Prostate gland (tissue), 2 donors: ENCODE results near the gene ENOSF1. TPM values are rescaled to one million over a fixed set of nuclear protein-coding genes. Genes with fewer than 3 reads are reported as not detected.
"Not testable (repeated sequence)": the region's sequence is repeated elsewhere in the genome, so short reads cannot be mapped to it uniquely, and the experiment has no call there.

ENCODE experiments used
- DNase-seq: peaks from one replicate; pipeline ENCODE4 v3.0.0-alpha.2; 2019; ENCODE audit warnings: low spot score
- H3K27ac ChIP-seq, 2 donors: fragments of 200-600 bp; sonication (generic); 2 replicates each; pipeline ENCODE4 v1.5.1; 2017 to 2019
- H3K27me3 ChIP-seq: fragments of 200-600 bp; sonication (generic); replicated peaks from 2 replicates; pipeline ENCODE4 v1.5.1; 2019; ENCODE audit not compliant: insufficient read depth
- H3K36me3 ChIP-seq, 2 donors: fragments of 200-600 bp; sonication (generic); 1 replicate in 1 of 2; 2 replicates in 1 of 2; pipeline versions ENCODE4 v1.5.1 to v1.8.1; 2017 to 2019
- H3K4me1 ChIP-seq: fragments of 200-600 bp; sonication (generic); replicated peaks from 2 replicates; pipeline ENCODE4 v1.5.1; 2019
- H3K4me3 ChIP-seq, 2 donors: fragments of 200-600 bp; sonication (generic); 2 replicates each; pipeline ENCODE4 v1.5.1; 2017 to 2019
- H3K9me3 ChIP-seq: fragments of 200-600 bp; sonication (generic); 2 replicates; pipeline ENCODE4 v1.5.1; 2017
- CTCF ChIP-seq, 4 experiments: fragments of 200-600 bp in 2 of 4; fragments of 450-650 bp in 2 of 4; sonication (generic) in 2 of 4; IDR thresholded peaks; 1 replicate in 3 of 4; 2 replicates in 1 of 4; pipeline ENCODE4 v1.5.1; 2016 to 2019; ENCODE audit warnings: antibody characterized with exemption in 4 of 4, mild to moderate bottlenecking in 2 of 4, moderate library complexity in 2 of 4
- POLR2A ChIP-seq: fragments of 450-650 bp; IDR thresholded peaks from one replicate; pipeline ENCODE4 v1.6.1; 2016; ENCODE audit warnings: antibody characterized with exemption, mild to moderate bottlenecking
- POLR2AphosphoS5 ChIP-seq: sonication (generic); formaldehyde crosslinking; IDR thresholded peaks from one replicate; pipeline ENCODE4 v1.6.1; 2017; ENCODE audit warnings: antibody characterized with exemption
- WGBS: methylation state at CpG from one replicate; pipeline ENCODE4 v1.1.5; 2018; 5-methylcytosine and 5-hydroxymethylcytosine counted together
- intact Hi-C: fragments of 100-400 bp; cut with DNase I; formaldehyde crosslinking; loops from one replicate; pipeline ENCODE4 v1.14.2; 2022
- total RNA-seq, 2 donors: library from RNA; depleted of rRNA; stranded (reverse); fragments of >200 nt; gene quantifications; one replicate each; pipeline ENCODE4 v1.1.0, GENCODE V29; 2016

The ENOSF1 gene
- total RNA-seq, result 100 to 1,000 TPM in 1 of 2 donors, 10 to 100 TPM in 1; 84.8 to 114 TPM

DNA sequence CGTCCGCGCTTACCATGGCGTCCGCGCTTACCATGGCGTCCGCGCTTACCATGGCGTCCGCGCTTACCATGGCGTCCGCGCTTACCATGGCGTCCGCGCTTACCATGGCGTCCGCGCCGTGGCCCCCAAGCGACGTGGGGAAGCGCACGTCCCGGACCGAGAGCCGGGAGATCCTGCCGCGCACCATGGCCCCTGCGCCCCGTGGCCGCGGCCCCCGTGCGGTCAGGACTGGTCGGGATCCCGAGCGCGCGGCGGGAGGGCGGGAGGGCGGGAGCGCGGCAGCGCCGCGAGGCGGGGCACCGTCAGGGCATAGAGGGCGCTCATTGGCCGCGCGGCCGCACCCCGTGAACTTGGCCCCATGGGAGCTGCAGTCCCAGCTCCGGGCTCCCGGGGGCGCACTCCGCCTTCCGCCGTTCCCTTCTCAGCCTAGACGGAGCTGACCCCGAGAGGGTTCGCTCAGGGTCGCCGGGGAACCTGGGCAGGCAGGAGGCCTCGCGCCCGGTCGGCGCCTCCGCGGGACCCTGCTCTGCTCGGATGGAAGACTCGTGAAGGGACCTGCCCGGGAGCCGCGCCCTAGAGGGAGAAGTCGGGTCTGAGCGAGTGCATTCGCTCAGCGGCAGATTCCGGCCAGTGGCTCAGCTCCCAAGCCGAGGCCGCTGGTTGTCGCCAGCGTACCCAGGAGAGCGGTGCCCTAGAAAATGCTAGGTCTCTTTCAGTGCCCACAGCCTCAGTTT lies at the start of gene ENOSF1:
ENOSF1 (minus strand) TSS at position 230 of the 734 bp plus-strand sequence; CDS start at position 187, 43 bp downstream.
- H3K4me1 ChIP-seq, result peaks cover 3% of the 10 kb centered on the region
- peak within 1 kb of the TSS; percentile 49 to 64 for H3K4me3 ChIP-seq
- no peaks in the 10 kb centered on the region for H3K9me3 ChIP-seq
- no peaks in the 10 kb centered on the region for H3K27me3 ChIP-seq
- peak within 1 kb of the TSS; percentile 71 to 83 for H3K27ac ChIP-seq
- intact Hi-C loops, result loop anchor here (5.0 kb wide), 1 partner anchor 55 kb away; the partner anchor contains the start of gene TYMS
- WGBS, result 7% methylated on average over 62 of the region's 91 CpGs
- peak; percentile 86 for DNase-seq
- no peaks in the 10 kb centered on the region for H3K36me3 ChIP-seq
- TF ChIP-seq POLR2AphosphoS5 (peak; percentile 33), POLR2A (peak; percentile 32), CTCF (IDR thresholded peaks at IDR 0.05) (peak; percentile 61 to 86 (median 78))

DNA sequence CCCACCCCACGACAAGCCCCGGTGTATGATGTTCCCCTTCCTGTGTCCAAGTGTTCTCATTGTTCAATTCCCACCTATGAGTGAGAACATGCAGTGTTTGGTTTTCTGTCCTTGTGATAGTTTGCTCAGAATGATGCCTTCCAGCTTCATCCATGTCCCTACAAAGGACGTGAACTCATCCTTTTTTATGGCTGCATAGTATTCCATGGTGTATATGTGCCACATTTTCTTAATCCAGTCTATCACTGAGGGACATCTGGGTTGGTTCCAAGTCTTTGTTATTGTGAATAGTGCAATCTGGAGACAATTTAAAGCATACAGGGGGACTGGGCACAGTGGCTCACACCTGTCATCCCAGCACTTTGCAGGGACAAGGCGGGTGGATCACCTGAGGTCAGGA lies 47.4 kb upstream of the ENOSF1 start:
- intact Hi-C loops, H3K4me3 ChIP-seq, H3K4me1 ChIP-seq, DNase-seq, H3K27me3 ChIP-seq, H3K36me3 ChIP-seq, H3K27ac ChIP-seq, H3K9me3 ChIP-seq: not testable (repeated sequence)
- 96% methylated on average over 4 of the region's 4 CpGs for WGBS

- TF ChIP-seq CTCF (IDR thresholded peaks at IDR 0.05), result no peak
- TF ChIP-seq POLR2A, result no peak
- no peak for TF ChIP-seq POLR2AphosphoS5
- intact Hi-C loops, result no loop called here
- no peak overlapping the region for H3K27ac ChIP-seq
- H3K9me3 ChIP-seq, result no peaks in the 10 kb centered on the region
- WGBS, result 76% methylated on average over 2 of the region's 2 CpGs
- no peaks in the 10 kb centered on the region for H3K4me1 ChIP-seq
- no peaks in the 10 kb centered on the region for H3K27me3 ChIP-seq
- no peak overlapping the region for H3K4me3 ChIP-seq
- DNase-seq, result no peak
- H3K36me3 ChIP-seq, result no peaks in the 10 kb centered on the region
These were observed 43.1 kb upstream of the ENOSF1 start for GRCh38 chr18:755506-755905.

GRCh38 chr18:754656-755055 lies 42.2 kb upstream of the ENOSF1 start:
- intact Hi-C loops, result no loop called here
- TF ChIP-seq POLR2A, result no peak

GRCh38 chr18:750456-750855 lies 38.0 kb upstream of the ENOSF1 start:
- no peaks in the 10 kb centered on the region for H3K4me1 ChIP-seq
- no peaks in the 10 kb centered on the region for H3K36me3 ChIP-seq
- no peaks in the 10 kb centered on the region for H3K9me3 ChIP-seq
- no peak overlapping the region for H3K4me3 ChIP-seq
- DNase-seq, result no peak
- TF ChIP-seq CTCF (IDR thresholded peaks at IDR 0.05) (no peak), POLR2A (no peak), POLR2AphosphoS5 (no peak)
- no peaks in the 10 kb centered on the region for H3K27me3 ChIP-seq
- no peak overlapping the region for H3K27ac ChIP-seq
- intact Hi-C loops, result no loop called here
- 97% methylated on average over 1 of the region's 1 CpG for WGBS

More at GRCh38 chr18:754656-755055, 42.2 kb upstream of the ENOSF1 start:
- Histone ChIP-seq H3K9me3 (no peaks in the 10 kb centered on the region), H3K36me3 (no peaks in the 10 kb centered on the region), H3K27me3 (no peaks in the 10 kb centered on the region), H3K4me1 (no peaks in the 10 kb centered on the region), H3K4me3 (no peak overlapping the region), H3K27ac (no peak overlapping the region)
- WGBS, result 89% methylated on average over 1 of the region's 1 CpG
- DNase-seq, result no peak
